Ovary (tissue), 3 donors: ENCODE measurements around the gene BMPR1A.

Experiments
- EP300 ChIP-seq: sonication (generic); formaldehyde crosslinking; IDR thresholded peaks from one replicate; pipeline ENCODE4 v1.6.1; 2017; ENCODE audit warnings: antibody characterized with exemption
- POLR2A ChIP-seq: fragments of 450-650 bp; IDR thresholded peaks from one replicate; pipeline ENCODE4 v1.6.1; 2017; ENCODE audit warnings: antibody characterized with exemption, mild to moderate bottlenecking, moderate library complexity
- TF ChIP-seq, protein P1 (sequence below), 3 donors: fragments of 450-650 bp in 2 of 3; fragments of 200-600 bp in 1 of 3; IDR thresholded peaks; one replicate each; pipeline versions ENCODE4 v1.5.1 to v1.8.0; 2016 to 2022; ENCODE audit warnings: antibody characterized with exemption in 3 of 3, mild to moderate bottlenecking in 1 of 3
- donor health status: DM: no; HTN: no; CAD: no.

GRCh38 chr10:86744067-86744725 is 12.2 kb upstream of the BMPR1A start:
- TF ChIP-seq, protein P1, sequence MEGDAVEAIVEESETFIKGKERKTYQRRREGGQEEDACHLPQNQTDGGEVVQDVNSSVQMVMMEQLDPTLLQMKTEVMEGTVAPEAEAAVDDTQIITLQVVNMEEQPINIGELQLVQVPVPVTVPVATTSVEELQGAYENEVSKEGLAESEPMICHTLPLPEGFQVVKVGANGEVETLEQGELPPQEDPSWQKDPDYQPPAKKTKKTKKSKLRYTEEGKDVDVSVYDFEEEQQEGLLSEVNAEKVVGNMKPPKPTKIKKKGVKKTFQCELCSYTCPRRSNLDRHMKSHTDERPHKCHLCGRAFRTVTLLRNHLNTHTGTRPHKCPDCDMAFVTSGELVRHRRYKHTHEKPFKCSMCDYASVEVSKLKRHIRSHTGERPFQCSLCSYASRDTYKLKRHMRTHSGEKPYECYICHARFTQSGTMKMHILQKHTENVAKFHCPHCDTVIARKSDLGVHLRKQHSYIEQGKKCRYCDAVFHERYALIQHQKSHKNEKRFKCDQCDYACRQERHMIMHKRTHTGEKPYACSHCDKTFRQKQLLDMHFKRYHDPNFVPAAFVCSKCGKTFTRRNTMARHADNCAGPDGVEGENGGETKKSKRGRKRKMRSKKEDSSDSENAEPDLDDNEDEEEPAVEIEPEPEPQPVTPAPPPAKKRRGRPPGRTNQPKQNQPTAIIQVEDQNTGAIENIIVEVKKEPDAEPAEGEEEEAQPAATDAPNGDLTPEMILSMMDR (IDR thresholded peaks at IDR 0.05): no peak
- no peak for TF ChIP-seq POLR2A
- no peak for TF ChIP-seq EP300
